Raji (cell line): Measurements from ENCODE around the gene CLIC1.
A peak's percentile ranks its signal among the peaks of the same experiment; 100 is the strongest.

Source experiments
- POLR2A ChIP-seq: IDR thresholded peaks from 2 replicates; pipeline ENCODE4 v1.6.1; 2011; ENCODE audit warnings: low read depth, low read length, control low read depth; ENCODE audit not compliant: insufficient read depth

Gene CLIC1

DNA sequence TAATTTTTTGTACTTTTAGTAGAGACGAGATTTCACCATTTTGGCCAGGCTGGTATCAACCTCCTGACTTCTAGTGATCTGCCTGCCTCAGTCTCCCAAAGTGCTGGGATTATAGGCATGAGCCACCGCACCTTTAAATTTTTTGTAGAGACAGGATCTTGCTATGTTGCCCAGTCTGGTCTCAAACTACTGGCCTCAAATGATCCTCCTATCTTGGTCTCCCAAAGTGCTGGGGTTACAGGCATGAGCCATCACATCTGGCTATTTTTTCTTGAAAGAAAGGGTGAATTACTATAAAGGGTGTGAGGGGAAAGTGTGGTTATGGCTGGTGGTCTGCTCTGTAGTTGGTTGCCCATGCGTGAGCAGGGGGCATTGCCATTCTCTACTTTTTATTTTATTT, 28.1 kb downstream of the CLIC1 start:
- no peak for TF ChIP-seq POLR2A

DNA sequence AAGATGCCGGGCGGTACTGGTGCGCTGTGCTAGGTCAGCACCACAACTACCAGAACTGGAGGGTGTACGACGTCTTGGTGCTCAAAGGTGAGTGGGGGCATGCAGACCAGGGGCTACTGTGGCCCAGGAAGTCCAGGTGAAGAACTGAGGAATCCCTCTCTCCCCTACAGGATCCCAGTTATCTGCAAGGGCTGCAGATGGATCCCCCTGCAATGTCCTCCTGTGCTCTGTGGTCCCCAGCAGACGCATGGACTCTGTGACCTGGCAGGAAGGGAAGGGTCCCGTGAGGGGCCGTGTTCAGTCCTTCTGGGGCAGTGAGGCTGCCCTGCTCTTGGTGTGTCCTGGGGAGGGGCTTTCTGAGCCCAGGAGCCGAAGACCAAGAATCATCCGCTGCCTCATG, 28.6 kb downstream of the CLIC1 start:
- no peak for TF ChIP-seq POLR2A

DNA sequence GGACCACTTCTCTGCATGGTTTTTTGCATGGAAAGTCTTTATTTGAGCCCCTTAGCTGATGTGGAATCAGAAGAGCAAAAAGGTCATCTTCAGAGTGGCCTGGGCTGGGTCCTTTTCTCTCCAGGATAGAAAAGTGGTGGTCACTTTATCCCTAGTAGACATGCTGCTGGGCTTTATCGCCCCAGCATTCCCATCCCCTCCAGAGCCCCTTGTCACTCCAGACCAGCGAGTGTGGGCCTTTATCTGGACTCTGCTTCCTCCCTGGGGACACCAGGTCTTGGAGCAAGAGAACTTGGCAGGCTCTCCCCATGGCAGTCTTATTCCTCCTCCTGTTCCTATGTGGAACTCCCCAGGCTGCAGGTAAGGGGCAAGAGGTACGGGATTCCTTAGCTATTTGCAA, 29.7 kb downstream of the CLIC1 start, which contains the start of gene LY6G6F:
Gene LY6G6F, plus strand, starts transcription at position 268 of the 400 bp plus-strand sequence. Its CDS starts 41 bp downstream, at position 309.
- no peak for TF ChIP-seq POLR2A

DNA sequence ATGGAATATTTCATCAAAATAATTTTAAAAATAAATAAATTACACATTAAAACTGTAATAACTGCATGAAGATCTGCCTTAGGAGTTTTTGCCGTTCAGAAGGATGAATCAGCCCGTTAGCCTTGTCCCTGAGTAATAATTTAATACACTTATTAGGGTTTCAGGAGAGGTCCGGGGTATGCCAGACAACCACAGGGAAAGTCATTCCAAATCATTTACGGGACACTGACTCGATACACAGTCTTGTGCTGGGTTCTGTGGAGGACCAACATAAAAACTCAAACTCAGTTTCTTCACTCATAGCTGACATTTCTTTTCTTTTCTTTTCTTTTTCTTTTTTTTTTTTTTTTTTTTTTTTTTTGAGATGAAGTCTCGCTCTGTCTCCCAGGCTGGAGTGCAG, 30.4 kb downstream of the CLIC1 start:
- TF ChIP-seq POLR2A, result no peak

DNA sequence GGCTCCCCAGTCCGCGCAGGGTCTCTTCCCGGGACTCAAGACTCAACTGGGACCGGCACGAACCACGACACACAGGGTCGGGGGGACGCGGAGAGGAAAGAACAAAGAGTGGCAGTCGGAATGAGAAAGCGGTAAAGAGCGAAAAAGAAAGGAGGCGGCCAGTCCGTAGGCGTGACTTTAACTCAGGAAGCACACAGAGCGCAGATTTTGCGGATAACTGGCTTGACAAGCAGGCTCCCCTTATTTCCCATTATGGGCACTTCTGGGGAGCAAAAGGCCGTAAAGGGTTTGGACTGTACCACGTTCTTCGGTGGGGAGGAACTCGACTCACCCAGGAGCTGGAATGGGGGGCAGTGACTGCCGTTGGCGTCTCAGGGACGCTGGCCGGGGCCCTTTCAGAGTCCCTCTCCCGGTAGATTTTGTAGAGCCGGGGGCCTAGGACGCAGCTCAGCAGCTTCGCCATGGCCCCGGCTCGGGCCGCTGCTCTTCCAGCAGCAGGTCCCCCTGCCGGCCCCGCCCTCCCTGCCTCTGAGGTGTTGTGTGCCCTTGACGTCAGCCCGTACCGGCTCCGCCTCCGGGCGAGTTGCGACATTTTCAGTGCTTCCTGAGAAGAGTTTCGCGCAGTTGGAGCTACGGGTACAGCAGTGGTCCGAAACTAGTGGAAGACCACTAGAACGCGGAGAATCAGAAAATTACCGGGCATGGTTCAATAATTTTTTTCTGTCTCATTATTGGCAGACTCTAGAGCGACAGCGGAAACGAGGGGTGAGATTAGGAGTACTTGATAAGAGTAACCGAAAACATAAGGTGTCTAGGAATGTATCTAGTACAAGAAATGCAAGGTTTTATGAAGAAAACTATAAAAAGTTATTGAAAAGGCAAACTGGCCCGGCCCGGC, 33.3 kb downstream of the CLIC1 start, which contains the start of gene ABHD16A:
Gene ABHD16A, minus strand, starts transcription at position 506 of the 898 bp plus-strand sequence. Its CDS starts 43 bp downstream, at position 463.
- TF ChIP-seq POLR2A, result peak; percentile 87

DNA sequence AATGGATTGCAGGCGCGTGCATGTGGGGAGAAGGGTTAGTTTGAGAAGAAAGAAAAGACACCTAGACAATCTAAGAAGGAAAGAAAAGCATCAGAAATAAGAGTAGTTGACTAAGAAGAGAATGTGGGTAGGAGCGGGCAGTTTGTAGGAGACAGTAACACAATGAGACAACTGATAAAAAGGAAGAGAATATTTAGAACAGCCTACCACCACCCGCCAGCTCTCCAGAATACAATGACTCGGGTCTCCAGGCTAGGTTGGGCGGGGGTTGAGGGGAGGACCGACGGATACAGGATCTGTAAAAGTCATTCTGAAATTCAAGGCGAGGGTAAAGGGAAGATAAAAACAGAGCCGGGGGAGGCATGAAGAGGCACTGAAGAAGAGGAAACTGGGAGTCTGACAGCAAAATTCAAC, 33.9 kb downstream of the CLIC1 start:
- no peak for TF ChIP-seq POLR2A

DNA sequence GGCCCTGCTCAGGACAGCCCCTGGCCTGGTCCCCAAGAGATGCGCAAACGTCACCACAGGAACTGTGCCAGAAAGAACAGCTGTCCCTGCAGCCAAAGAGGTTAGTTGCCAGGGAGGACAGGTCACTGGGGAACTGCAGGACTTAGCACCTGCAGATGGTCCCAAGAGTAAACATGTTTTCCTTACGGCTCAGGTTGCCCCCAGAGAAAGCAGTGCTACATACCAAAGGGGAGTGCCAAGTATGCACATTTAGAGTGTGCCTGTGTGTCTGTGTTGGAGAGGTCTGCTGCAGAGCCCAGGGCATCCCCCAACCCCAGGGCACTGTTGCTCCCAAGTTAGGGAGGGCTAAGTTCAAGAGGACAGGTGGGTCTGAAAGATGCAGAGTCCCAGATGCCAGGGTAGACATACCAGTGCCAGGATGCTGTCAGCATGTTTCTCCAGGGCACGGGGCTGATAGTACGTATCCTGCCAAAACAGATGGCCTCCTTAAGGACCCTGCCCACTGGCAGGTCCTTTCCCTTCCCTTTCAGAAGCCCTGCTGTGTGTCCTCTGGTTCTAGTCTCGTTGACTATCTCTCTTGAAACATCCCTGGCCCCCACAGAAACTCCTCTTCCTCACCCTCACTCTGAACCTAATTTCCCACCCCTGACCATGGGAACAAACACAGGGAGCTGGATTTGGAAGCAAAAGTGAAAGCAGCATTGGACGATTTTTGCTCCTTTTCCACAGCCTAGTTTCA, 34.5 kb downstream of the CLIC1 start:
- TF ChIP-seq POLR2A, result no peak

DNA sequence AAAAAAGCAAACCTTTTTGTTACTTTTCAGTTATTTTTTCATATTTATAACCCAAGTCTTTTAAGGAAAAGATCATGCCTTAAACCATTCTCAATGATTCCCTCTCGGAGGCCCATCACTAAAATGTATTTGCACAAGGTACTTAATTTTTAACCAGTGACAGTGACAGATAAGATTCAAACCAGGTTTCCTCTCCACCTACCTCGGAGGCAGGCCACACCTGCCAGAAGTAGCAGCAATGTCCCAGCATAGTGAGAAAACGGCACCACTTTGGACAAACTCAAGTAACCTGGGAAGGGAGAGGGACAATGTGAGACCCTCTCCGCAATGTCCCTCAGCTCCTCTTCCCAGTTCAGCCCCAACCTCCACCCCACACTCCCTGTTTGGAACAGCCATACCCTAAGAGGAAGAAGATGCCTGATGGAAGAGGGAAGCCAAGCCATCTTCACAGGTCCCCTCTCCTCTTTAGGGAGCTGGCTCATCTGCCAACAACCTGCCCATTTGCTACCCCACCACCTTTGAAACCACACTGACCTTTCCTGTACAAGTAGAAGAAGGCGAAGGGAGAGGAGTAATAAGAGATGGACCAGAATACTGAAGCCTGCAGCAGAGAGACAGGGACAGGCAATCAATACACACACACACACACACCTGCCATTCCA, 35.5 kb downstream of the CLIC1 start:
- no peak for TF ChIP-seq POLR2A

DNA sequence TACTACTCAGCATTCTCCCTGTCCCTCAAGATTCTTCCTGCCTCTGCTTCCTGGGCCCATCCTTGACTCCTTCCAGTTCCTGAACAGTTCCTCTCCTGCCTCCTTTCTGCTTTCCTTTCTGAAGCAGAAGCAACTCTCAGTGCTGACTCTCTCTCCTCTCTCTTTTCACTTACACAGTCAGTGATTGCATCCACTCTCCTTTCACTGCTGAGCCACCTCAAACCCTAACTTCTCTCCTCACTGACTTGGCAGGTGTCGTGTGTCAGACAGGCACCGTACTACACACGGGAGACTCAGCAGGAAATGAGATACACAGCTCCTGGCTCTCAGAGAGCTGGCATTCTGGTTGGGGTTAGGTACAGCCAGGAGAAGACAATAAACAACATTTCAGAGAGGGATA, 38.8 kb downstream of the CLIC1 start:
- TF ChIP-seq POLR2A, result no peak

DNA sequence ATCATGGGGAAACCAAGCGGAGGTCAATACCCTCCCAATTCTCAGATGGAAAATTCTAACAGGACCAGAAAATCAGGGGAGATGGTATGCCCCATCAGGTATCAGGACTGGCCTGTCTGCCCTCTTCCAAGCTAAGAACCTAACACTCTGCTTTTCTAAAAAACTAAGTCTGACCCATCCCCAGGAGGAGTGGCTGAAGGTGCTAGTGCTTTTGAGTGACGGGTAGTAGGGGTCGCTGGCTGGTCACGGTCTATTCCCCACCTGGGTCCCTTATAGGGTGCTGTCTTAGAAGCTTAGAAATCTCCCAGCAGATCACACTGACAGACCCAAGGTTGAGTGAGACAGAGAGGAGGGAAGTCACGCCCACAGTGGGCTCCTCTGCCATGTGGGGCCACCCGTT, 42.8 kb downstream of the CLIC1 start:
- TF ChIP-seq POLR2A, result no peak

DNA sequence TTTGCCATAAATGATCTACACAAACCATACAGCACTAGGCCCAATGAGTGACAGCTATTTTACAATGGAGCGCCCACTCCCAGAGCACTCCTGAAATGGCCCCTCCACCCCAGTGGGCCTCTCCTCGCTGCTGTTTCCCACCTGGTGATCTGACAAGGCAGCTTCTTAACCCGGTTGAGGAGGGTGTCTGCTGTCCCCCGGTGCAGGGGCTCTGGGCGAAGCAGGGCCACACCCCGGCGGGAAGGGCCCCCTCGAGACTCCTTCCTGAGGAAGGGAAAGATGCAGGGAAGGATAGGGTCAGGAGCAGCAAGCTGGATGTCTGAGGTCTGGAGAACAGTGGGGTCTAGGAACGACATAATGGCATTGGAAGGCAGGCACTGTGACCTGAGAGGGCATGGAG, 43.4 kb downstream of the CLIC1 start:
- TF ChIP-seq POLR2A, result no peak

DNA sequence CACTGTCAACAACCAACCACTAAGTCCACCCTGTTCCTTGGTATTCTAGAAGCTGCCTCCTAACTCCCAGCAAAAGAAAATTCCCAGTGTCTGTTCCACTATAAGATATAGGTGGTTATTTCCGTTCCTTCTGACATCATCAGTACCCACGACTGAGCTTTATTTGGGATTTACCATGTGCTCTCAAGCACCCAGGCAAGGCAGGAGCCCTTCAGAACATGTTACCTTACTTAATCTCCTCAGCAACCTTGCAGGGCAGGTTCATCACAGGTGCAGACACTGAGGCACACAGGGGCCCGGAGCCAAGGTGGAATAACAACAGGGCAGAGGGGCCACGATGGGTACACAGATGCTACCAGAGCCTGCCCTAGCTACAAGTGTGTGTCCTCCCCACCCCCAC, 44.0 kb downstream of the CLIC1 start:
- TF ChIP-seq POLR2A, result no peak

DNA sequence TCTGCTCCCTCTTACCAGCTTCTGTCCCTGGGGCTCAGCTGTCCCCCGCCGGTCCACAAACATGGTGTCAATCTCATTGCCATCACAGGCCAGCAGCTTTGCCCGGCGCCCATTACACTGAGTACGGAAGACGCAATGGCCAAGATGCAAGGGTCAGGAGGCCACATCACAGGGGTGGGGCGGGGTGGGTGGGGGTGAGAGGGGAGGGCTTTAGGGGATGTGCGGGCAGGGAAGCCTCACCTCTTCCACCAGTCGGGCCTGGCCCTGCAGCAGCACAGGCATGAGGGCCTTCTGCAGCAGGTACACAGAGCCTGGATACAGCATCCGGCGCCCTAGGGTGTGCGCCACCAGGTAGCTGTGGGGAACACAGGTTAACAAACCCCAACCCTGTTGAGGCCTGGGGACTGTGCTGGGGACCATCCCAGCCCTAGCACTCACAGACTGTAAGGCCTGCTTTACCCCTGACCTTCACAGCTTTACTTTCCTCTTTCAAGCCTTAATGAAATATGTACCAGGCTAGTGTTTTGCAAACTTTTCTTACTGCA, 44.7 kb downstream of the CLIC1 start:
- TF ChIP-seq POLR2A, result no peak

DNA sequence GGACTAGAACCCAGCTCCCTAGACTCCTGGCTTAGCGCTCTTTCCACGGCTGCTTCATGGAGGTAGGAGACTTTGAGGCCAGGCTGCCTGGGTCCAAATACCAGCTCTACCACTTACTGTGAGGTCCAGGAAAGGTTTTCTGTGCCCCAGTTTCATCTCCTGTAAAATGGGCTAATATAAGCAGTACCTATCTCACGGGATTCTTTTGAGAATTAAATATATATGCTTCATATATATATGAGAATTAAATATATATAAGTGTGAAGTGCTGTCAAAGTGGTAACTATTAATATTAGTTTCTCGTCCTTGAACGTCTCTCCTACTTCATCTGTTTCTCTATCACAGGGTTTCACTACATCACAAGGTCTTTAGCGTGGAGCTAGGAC, 45.3 kb downstream of the CLIC1 start:
- no peak for TF ChIP-seq POLR2A
